Chondrocyte (in vitro differentiated cells): ENCODE data around the gene COL24A1. TPM values are rescaled to one million over a fixed set of nuclear protein-coding genes. Genes with fewer than 3 reads are reported as not detected.
A peak's percentile ranks its signal among the peaks of the same experiment; 100 is the strongest.
"Not testable (repeated sequence)": the region's sequence is repeated elsewhere in the genome, so short reads cannot be mapped to it uniquely, and the experiment has no call there.

Experiments
- DNase-seq: peaks from one replicate; pipeline ENCODE4 v3.0.0; 2021; ENCODE audit warnings: mixed read lengths, low spot score
- H3K27ac Mint-ChIP-seq: one replicate; pipeline ENCODE4 v1.8.0; 2021; ENCODE audit warnings: mild to moderate bottlenecking, moderate library complexity, mixed read lengths; ENCODE audit not compliant: unreplicated experiment
- H3K27me3 Mint-ChIP-seq: 2 replicates; pipeline ENCODE4 v1.8.0; 2021; ENCODE audit warnings: low read depth, mixed read lengths
- H3K36me3 Mint-ChIP-seq: 2 replicates; pipeline ENCODE4 v1.8.0; 2021; ENCODE audit warnings: low read depth, mixed read lengths
- H3K4me1 Mint-ChIP-seq: 2 replicates; pipeline ENCODE4 v1.8.0; 2021; ENCODE audit warnings: low read depth, mild to moderate bottlenecking, mixed read lengths
- H3K4me3 Mint-ChIP-seq: one replicate; pipeline ENCODE4 v1.8.0; 2021; ENCODE audit warnings: mild to moderate bottlenecking, moderate library complexity, mixed read lengths; ENCODE audit not compliant: unreplicated experiment
- H3K9me3 Mint-ChIP-seq: 2 replicates; pipeline ENCODE4 v1.8.0; 2021; ENCODE audit warnings: low read depth, mixed read lengths
- total RNA-seq: library from RNA; stranded (reverse); gene quantifications from 3 replicates; pipeline ENCODE4 v1.2.1, GENCODE V29; 2021
- TF ChIP-seq, protein P1 (sequence below): fragments of 200-600 bp; sonication (generic); IDR thresholded peaks from 2 replicates; pipeline ENCODE4 v1.5.0; 2021; ENCODE audit warnings: antibody characterized with exemption, mild to moderate bottlenecking, moderate library complexity

Gene COL24A1
- total RNA-seq, 1 donor from 2014 or later = 0.30 TPM

GRCh38 chr1:85864727-85865126 lies 291.8 kb downstream of the COL24A1 start:
- Mint-ChIP-seq H3K9me3 (peaks cover 8% of the 10 kb centered on the region), H3K4me1 (peaks cover 12% of the 10 kb centered on the region), H3K4me3 (no peak overlapping the region), H3K36me3 (peaks cover 4% of the 10 kb centered on the region), H3K27ac (no peak overlapping the region), H3K27me3 (peaks cover 2% of the 10 kb centered on the region)
- TF ChIP-seq, protein P1, sequence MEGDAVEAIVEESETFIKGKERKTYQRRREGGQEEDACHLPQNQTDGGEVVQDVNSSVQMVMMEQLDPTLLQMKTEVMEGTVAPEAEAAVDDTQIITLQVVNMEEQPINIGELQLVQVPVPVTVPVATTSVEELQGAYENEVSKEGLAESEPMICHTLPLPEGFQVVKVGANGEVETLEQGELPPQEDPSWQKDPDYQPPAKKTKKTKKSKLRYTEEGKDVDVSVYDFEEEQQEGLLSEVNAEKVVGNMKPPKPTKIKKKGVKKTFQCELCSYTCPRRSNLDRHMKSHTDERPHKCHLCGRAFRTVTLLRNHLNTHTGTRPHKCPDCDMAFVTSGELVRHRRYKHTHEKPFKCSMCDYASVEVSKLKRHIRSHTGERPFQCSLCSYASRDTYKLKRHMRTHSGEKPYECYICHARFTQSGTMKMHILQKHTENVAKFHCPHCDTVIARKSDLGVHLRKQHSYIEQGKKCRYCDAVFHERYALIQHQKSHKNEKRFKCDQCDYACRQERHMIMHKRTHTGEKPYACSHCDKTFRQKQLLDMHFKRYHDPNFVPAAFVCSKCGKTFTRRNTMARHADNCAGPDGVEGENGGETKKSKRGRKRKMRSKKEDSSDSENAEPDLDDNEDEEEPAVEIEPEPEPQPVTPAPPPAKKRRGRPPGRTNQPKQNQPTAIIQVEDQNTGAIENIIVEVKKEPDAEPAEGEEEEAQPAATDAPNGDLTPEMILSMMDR = no peak
- no peak for DNase-seq

DNA sequence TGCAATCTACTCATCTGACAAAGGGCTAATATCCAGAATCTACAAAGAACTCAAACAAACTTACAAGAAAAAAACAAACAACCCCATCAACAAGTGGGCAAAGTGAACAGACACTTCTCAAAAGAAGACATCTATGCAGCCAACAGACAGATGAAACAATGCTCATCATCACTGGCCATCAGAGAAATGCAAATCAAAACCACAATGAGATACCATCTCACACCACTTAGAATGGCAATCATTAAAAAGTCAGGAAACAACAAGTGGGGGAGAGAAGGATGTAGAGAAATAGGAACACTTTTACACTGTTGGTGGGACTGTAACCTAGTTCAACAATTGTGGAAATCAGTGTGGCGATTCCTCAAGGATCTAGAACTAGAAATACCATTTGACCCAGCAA lies 292.9 kb downstream of the COL24A1 start:
- not testable (repeated sequence) for H3K27ac Mint-ChIP-seq

DNA sequence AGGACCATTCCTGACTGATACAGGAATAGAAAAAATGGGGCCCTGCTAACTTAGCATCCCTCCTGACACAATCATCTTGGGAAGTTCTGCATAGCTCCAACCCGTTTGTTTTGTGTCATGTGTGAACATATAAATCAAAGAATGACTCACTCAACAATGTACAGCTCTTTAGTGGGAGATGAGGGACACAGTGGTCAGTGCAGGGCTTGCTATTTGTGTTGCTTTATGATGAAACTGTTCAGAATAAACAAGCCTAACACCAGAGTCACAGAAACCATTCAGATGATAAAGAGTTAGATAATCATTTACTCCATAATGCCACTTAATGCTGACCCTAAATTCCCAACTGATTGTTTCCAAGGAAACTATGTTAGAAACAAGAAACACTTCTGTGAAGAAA lies 294.1 kb downstream of the COL24A1 start:
- DNase-seq = no peak
- TF ChIP-seq, protein P1 = no peak
- no peak overlapping the region for H3K27ac Mint-ChIP-seq
- H3K27me3 Mint-ChIP-seq = peaks cover 2% of the 10 kb centered on the region
- H3K9me3 Mint-ChIP-seq = peaks cover 2% of the 10 kb centered on the region
- H3K36me3 Mint-ChIP-seq = peaks cover 2% of the 10 kb centered on the region
- peaks cover 12% of the 10 kb centered on the region for H3K4me1 Mint-ChIP-seq
- no peak overlapping the region for H3K4me3 Mint-ChIP-seq

More for the DNA sequence above, 292.9 kb downstream of the COL24A1 start:
- not testable (repeated sequence) for H3K4me3 Mint-ChIP-seq, H3K9me3 Mint-ChIP-seq, H3K27me3 Mint-ChIP-seq, H3K36me3 Mint-ChIP-seq, DNase-seq
- peaks cover 12% of the 10 kb centered on the region for H3K4me1 Mint-ChIP-seq

DNA sequence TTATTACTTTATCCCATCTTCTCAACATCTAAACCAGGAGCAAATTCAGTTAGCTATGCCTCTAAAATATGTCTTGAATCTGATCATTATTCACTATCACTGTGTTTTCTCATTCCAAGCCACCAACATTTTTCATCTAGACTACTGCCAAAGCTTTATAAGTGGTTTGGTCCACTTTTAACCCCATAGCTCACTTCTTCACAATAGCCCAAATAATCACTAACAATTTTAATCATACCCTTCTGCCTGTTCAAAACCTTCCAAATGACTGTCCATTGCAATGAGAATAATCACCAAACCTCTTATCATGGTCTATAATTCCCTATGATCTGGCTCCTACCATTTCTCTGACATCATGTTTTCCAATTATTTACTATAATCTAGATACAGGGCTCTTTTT lies 298.6 kb downstream of the COL24A1 start:
- no peak overlapping the region for H3K27ac Mint-ChIP-seq
- no peaks in the 10 kb centered on the region for H3K4me1 Mint-ChIP-seq
- no peak for DNase-seq
- no peak overlapping the region for H3K4me3 Mint-ChIP-seq
- TF ChIP-seq, protein P1 = no peak
- H3K9me3 Mint-ChIP-seq = peaks cover 15% of the 10 kb centered on the region
- H3K36me3 Mint-ChIP-seq = peaks cover 7% of the 10 kb centered on the region
- H3K27me3 Mint-ChIP-seq = peaks cover 2% of the 10 kb centered on the region

GRCh38 chr1:85850238-85850637 lies 306.3 kb downstream of the COL24A1 start:
- no peaks in the 10 kb centered on the region for H3K9me3 Mint-ChIP-seq
- TF ChIP-seq, protein P1 = peak; percentile 74
- H3K4me3 Mint-ChIP-seq = no peak overlapping the region
- H3K27ac Mint-ChIP-seq = peak overlapping the region; percentile 82
- peaks cover 30% of the 10 kb centered on the region for H3K4me1 Mint-ChIP-seq
- H3K27me3 Mint-ChIP-seq = no peaks in the 10 kb centered on the region
- DNase-seq = no peak
- H3K36me3 Mint-ChIP-seq = no peaks in the 10 kb centered on the region

DNA sequence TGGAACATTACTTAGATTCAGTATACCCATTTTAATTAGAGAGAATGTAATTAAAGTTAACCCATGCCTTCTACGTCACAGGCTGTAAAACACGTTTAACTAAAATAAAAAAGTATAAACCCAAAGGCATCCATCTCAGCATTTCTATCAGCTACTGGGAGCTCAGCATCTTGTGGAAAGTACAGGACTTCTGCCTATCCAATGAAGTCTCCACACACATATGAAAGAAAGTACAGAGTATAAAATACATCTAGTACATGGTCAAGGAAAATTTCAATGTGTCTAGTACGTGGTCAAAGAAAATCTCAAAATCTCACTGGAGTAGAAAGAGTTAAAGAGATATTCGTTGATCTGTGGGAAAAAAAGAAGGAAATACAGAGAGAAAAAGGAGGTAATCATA lies 306.9 kb downstream of the COL24A1 start:
- DNase-seq = no peak
- TF ChIP-seq, protein P1 = no peak
- Mint-ChIP-seq H3K9me3 (no peaks in the 10 kb centered on the region), H3K4me1 (peaks cover 30% of the 10 kb centered on the region), H3K27ac (peak overlapping the region; percentile 82), H3K36me3 (no peaks in the 10 kb centered on the region), H3K27me3 (no peaks in the 10 kb centered on the region), H3K4me3 (peak overlapping the region; percentile 4)
